Cardiac fibroblast (primary cell): ENCODE measurements around the gene NDUFB3.
"Not testable (repeated sequence)": the region's sequence is repeated elsewhere in the genome, so short reads cannot be mapped to it uniquely, and the experiment has no call there.

Experiments
- DNase-seq, 2 donors: peaks; one replicate each; pipeline versions ENCODE4 v3.0.0 to v3.0.0-alpha.2; 2010; ENCODE audit warnings: low read depth in 2 of 2
- H3K4me3 ChIP-seq, 2 donors: replicated peaks in 1 of 2; 1 replicate in 1 of 2; 2 replicates in 1 of 2; pipeline ENCODE4 v1.5.1; 2011; ENCODE audit warnings: low read depth in 2 of 2, low read length in 2 of 2, mild to moderate bottlenecking in 2 of 2, moderate library complexity in 1 of 2
- TF ChIP-seq, protein P1 (sequence below): IDR thresholded peaks from one replicate; pipeline ENCODE4 v1.5.1; 2011; ENCODE audit warnings: low read depth, mild to moderate bottlenecking, low read length, inconsistent platforms

NDUFB3 gene

GRCh38 chr2:201046881-201047280, 24.9 kb upstream of the NDUFB3 start:
- DNase-seq: no peak
- H3K4me3 ChIP-seq: no peak overlapping the region
- TF ChIP-seq, protein P1, sequence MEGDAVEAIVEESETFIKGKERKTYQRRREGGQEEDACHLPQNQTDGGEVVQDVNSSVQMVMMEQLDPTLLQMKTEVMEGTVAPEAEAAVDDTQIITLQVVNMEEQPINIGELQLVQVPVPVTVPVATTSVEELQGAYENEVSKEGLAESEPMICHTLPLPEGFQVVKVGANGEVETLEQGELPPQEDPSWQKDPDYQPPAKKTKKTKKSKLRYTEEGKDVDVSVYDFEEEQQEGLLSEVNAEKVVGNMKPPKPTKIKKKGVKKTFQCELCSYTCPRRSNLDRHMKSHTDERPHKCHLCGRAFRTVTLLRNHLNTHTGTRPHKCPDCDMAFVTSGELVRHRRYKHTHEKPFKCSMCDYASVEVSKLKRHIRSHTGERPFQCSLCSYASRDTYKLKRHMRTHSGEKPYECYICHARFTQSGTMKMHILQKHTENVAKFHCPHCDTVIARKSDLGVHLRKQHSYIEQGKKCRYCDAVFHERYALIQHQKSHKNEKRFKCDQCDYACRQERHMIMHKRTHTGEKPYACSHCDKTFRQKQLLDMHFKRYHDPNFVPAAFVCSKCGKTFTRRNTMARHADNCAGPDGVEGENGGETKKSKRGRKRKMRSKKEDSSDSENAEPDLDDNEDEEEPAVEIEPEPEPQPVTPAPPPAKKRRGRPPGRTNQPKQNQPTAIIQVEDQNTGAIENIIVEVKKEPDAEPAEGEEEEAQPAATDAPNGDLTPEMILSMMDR: no peak

GRCh38 chr2:201049455-201049854, 22.3 kb upstream of the NDUFB3 start:
- TF ChIP-seq, protein P1: no peak
- no peak overlapping the region for H3K4me3 ChIP-seq
- DNase-seq: no peak

DNA sequence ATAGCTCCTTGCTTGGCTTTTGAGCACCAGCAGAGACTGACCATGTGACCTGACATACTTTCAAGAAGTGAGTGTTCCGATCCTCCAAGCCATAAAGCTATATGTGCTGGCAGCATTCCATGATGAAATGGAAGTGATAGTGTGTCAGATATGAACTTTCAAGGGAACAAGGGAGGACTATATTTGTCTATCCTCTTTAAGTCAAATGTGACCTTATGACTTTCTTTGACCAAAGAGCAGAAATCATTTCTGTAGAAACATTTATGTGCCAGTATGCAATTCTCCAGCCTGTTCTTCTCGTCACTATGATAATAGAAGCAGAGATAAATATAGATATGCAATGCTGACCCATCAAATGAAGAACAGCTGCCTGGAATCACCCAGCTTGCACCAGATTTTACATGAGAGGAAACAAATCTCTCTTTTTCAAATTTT, 14.7 kb upstream of the NDUFB3 start:
- no peak overlapping the region for H3K4me3 ChIP-seq
- TF ChIP-seq, protein P1: no peak
- DNase-seq: peak; percentile 33 to 37

GRCh38 chr2:201057715-201058248, 14.0 kb upstream of the NDUFB3 start:
- no peak for DNase-seq
- TF ChIP-seq, protein P1: no peak
- H3K4me3 ChIP-seq: no peak overlapping the region

DNA sequence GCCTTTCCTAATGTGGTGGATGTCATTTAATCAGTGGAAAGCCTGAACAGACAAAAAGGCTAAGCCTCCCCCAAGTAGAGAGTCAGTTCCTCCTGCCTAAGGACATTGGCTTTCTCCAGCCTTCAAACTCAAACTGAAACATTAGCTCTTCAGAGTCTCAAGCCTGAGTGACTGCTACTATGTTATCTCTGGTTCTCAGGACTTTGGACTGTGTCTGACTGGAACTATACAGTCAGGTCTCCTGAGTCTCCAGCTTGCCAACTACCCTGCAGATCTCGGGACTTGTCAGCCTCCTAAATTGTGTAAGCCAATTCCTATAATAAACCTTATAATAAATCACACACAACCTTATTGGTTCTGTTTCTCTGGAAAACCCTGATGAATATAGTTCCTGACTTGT, 12.9 kb upstream of the NDUFB3 start:
- no peak overlapping the region for H3K4me3 ChIP-seq
- TF ChIP-seq, protein P1: no peak
- DNase-seq: no peak

DNA sequence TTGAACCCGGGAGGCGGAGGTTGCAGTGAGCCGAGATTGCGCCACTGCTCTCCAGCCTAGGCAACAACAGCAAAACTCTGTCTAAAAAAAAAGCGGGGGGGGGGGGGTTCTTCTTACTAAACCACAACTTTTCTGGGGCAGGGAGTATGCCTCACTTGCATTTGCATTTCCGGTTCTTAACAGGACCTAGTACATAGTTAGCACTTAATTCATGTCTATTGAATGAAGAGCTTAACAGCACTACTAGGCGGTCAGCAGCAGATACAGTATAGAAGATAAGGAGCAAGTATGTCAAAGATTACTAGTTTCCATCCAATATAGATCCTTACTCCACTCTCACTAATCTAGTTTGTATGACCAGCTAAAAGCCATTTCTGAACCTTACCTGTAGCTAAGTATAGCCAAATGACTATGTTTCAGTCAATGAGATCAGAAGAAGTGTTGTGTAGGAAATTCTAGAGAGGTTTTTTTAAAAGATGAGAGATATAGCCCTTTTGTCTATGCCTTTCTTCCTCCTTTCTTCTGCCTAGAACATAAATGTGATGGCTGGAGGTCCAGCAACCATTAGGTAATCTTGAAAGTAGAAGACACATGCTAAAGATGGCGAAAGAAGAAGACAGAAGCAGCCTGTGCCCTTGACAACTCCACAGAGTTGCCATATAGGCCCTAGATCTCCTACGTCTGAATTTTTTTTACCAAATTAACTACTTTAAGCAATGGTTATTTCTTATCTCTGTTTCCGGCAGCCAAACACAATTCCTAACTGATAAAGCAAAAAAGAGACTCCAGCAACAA, 11.6 kb upstream of the NDUFB3 start:
- no peak overlapping the region for H3K4me3 ChIP-seq
- DNase-seq: no peak
- TF ChIP-seq, protein P1: no peak

DNA sequence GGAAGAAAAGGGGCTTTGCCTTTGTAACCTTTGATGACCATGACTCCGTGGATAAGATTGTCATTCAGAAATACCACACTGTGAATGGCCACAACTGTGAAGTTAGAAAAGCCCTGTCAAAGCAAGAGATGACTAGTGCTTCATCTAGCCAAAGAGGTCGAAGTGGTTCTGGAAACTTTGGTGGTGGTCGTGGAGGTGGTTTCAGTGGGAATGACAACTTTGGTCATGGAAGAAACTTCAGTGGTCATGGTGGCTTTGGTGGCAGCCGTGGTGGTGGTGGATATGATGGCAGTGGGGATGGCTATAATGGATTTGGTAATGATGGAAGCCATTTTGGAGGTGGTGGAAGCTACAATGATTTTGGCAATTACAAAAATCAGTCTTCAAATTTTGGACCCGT, 8.3 kb upstream of the NDUFB3 start:
- not testable (repeated sequence) for DNase-seq

More for the DNA sequence above, 8.3 kb upstream of the NDUFB3 start:
- not testable (repeated sequence) for H3K4me3 ChIP-seq
